ENCODE measurements around the gene VAV2.

Gene VAV2

DNA sequence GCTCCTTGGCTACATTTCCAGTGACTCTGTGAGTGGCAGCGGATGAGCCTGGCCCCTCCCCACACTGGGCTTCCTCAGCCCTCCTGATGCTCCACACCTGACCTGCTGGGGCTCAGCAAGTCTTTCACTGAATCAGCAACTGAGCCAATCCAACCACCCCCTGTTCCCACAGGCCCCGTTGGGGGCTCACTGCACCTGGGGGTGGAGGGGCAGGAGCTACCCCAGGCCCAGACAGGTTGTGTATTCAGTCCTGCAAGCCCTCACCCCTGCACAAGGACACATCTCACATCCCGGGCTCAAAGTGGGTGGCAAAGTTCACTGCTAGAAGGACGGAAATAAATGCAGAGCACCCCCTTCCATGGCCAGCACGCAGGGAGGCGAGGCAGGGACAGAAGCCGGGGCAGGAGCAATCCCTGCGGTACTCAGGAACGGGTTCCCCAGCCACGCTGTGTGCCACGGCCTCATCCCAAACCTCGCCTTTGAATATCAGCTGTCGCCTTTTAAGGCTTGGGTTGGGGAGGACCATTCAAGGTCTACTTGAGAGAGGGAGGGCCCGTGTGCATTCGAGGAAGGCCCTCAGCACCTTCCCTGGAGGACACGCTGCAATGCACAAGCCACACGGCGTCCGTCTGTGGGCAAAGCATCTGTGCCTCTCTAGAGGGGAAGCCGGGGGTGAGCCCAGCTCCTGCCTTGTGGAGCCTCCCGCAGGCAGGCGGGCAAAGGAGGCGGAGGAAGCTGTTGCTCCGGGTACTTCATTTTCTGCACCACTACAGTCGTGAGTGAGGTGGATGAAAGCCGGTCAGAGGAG is 179.0 kb downstream of the VAV2 start:
- DNase-seq (ENCODE audit: low spot score) = no peak

DNA sequence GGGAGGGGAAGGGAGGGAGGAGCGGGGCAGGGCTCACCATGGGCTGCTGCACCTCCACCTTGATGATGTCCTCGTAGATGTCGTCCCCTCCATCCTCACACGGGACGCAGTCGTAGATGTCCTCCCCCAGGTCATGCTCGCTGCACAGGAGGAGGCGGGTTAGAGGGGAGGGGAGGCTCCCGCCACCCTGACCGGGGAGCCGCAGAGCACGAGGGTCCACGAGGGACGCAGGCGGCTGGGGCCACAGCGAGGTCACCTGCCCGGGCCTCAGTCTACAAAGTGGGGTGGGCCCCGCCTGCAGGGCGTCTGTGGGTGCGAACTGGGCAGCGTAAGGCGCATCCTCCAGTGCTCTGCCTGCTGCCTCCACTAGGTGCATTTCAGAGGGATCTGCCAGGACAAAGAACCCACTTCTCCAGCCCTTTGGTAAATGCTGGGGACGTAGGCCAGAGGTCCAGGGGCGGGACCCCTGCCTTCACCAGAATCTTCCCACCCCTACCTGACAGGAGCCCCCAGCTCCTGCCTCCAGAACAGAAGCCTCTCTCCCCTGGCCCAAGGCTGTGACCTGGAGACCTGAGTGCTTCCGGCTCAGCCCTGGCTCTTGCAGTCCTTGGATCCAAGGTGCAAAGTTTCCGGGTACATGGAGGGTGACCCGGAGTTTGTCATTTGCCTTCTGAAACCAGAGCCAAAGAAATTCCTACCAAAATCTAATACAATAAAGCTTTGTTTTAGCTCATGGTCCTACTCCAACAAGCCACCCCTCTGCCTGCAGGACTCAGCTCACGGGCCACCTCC is 179.9 kb downstream of the VAV2 start:
- no peak for DNase-seq (ENCODE audit: low spot score)

DNA sequence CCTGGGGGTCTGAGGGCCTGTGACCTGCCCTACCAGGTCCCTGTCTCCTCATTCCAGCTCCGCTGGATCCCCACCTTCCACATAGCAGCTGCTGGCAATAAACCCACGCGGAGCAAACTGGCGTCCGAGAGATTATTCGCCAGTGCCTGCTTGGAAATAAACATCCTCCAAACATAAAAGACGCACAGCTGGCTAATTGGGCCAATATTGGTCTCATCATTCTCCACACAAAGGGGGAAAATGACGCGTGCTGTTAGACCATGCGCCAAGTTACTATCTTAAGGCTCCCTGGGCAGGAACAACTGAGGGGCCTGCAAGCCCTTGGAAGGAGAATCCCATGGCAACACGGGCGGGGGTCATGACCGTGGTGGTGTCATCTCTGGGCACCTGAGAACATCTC is 180.7 kb downstream of the VAV2 start:
- DNase-seq (ENCODE audit: low spot score) = no peak

DNA sequence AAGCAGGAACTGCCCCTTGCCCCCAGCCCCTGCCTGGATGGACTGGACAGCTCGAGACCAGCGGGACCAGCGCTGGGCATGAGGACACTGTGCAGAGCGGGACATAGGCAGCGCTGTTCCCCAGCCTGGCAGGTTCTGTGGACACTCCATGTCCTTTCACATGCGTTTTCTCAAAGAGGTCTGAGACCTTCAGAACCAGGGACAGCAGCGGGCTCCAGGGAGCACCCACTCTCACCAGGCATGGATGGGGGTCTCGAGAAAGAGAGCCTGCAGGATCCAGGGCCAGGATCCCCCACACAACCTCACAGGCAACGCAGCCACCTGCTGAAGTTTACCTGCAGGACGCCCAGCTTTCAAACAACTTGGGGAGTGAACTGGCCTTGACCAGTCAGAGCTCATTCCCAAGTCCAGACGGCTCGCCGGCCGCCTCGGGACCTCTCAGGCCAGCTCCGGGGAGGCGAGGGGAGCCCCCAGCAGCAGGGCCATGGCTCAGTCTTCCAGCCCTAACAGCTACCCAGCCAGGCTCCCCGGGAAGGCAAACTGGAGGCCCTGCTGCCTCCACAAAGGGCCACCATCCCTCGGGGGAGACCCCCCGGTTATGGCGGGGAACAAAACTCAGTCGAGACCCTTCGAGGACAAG is 181.4 kb downstream of the VAV2 start:
- no peak for DNase-seq (ENCODE audit: low spot score)

DNA sequence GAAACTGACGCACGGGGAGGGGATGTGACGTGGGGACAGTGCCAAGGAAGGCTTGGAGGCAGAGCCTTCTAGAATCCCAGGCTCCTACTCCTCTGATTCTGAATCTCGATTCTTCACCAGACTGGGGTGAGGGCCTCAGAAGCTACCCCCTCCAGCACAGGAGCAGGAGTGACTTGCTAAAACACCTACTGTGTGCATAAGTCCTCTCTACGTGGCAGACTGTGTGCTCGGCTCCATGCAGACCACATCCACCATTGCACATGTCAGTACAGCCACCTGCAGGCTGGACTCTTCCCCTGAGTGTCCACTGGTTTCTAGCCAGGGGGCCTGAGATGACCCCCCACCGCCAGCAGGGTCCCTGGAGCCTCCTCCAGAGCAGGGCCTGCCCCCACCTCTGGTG is 182.8 kb downstream of the VAV2 start:
- DNase-seq (ENCODE audit: low spot score) = no peak

DNA sequence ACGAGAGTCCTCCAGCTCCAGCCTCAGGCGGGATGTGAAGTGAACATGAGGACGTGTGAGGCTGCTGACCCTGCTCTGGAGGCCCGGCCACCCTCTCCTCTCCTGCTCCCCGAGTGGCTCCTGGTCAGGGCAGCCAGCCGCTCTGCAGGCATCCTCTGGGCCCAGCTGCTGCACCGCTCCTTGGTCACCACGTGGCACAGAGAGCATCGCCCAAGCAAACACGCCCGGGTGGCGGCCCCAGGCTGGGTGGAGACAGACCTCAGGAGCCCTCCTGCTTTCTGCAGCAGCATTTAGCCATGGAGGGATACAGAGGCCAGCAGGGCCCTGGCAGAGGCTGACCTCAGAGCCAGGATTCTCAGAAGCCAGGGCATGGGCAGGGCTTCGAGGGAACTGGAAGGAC is 184.3 kb downstream of the VAV2 start:
- DNase-seq (ENCODE audit: low spot score) = no peak

DNA sequence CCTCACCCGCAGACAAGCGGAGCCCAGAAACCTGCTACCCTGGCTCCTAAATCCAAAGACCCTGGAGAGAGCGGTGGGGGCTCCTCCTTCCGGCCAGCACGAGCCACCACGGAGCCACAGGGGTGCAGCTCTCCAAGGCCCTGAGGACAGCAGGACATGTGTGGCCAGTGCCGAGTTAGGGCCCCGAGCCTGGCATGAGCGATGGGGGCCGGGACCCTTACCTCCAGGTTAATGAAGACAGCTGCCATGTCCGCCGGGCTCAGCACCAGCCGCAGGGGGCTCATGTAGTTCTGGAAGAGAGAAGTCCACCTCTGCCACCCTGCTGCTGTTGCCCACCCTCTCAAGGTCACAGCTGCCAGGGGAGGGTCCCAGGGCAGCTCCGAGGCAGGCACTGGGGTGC is 185.1 kb downstream of the VAV2 start:
- no peak for DNase-seq (ENCODE audit: low spot score)

DNA sequence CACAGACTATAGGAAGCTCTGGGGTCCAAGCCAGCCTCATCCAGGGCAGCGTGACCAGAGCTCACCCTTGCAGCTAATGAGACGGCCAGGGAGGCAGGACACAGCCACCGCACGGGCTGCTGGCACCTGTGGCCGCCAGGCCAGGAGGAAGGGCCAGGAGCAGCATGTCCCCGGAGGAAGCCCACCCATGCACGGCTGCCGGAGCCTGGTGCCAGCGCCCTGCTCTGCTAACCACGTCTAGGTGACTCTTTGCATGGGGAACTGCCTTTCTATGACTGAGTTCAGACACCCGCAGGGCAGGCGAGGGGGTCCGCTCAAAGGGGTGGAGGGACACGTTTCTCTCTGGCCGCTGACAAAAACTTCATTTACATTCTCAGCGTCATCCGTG is 185.5 kb downstream of the VAV2 start:
- no peak for DNase-seq (ENCODE audit: low spot score)

DNA sequence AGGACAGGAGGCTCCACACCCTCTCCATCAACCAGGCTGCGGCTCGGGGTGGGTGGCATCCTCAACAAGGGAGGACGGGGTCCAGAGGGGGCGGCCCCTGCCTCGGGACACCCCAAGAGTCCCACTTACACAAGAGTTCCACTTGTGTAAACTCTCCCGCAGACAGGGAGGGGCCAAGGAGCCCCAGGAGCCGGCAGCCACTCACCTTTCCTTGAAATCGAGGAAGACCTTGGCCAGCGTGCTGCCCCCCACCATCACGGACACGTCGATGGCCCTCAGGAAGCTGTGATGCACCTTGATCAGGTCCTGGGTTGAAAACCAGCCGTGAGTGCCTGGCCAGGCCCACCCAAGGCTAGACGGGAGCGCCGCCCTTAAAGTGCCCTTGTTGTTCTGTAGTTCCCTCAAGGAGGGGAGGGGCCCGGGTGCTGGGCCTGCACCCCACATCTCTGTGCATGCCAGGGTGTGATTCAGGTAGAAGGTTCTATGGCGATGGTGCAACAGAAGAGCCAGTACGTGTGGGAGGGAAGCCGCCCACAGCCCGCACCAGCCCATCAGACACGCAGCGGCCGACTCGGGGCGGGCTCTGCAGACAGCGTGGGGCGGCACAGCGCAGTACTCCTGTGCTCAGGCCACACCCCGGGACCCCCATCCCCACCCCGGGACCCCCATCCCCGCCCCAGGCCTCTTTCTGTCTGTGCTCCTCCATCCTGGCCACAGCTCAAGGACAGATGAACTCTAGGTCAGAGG is 186.1 kb downstream of the VAV2 start:
- DNase-seq (ENCODE audit: low spot score) = no peak

DNA sequence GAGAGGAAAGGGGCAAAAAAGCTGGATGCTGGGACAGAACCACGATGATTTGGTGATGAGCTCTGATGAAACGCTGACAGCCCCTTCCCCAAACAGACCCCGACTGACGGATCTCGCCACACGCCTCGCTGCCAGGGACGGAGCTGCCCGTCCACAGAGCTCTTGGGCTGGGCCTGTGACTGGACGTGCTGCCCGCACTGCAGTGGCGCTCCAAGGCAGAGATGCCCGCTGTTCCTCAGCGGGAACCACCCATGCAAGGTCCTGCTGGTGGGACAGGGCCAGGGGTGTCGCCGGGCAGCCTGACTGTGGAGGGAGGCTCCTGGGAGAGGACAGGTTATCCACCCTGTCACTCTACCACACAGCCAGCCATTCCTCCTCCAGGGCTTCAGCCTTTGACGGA is 187.9 kb downstream of the VAV2 start:
- DNase-seq (ENCODE audit: low spot score) = no peak

DNA sequence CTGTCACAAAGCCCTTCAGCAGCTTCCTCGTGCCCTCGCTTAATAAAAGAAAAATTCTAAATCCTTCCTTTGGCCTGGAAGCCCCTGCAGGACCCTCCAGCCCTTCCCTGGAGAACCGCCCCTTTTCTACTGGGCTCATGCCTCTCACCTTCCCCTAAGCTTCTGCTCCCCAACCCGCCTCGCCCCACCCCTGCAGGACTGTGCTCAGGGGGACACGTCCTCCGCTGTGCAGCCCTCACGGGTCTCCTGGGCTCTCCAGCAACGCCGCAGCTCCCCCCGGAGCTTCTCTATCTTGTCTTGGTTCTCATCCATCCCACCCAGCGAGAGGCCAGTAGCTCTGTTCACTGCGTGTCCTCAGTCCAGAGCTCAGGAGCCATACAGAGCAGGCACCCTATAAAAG is 188.4 kb downstream of the VAV2 start:
- DNase-seq (ENCODE audit: low spot score) = no peak

DNA sequence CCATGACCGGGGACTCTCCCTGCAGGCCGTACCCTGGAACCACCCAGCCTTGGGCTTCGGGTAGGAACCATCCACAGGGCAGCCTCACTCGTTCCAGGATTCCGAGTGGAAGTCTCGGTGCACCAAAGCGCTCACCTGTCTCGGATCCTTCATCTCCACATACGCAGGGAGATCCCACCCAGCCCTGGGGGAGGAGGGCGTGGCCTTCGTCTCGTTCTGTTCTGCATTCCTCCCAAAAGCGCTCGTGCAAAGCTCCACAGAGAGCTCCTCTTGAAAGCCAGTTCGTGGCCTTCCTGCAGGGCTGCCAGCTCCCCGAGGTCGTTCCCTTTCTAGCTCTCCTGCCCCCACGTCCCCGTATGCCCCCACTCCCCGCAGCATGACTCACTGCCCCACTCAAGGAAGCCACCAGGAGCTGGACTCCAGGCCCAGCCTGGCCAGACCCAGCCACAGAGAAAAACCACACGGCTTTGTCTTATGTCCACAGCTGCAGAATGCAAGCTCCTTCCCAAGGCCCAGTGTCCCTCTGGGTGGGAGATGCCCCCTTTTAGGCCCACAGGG is 189.0 kb downstream of the VAV2 start:
- DNase-seq (ENCODE audit: low spot score) = no peak

DNA sequence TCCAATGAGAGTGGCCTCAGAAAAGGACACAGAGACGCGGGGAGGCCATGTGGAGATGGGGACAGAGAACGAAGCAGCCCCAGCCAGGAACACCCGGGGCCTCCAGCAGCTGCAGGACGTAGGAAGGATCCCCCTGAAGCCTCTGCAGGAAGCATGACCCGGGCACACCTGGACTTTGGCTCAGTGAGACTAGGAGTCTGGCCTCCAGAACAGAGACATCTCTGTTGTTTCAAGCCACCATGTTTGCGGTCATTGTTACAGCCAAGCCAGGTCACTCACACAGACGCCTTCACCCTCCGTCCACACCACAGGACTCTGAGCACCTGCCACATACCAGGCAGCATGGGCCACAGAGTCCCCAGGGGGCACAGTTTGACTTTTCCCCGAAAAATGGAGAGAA is 190.4 kb downstream of the VAV2 start:
- DNase-seq (ENCODE audit: low spot score) = no peak

DNA sequence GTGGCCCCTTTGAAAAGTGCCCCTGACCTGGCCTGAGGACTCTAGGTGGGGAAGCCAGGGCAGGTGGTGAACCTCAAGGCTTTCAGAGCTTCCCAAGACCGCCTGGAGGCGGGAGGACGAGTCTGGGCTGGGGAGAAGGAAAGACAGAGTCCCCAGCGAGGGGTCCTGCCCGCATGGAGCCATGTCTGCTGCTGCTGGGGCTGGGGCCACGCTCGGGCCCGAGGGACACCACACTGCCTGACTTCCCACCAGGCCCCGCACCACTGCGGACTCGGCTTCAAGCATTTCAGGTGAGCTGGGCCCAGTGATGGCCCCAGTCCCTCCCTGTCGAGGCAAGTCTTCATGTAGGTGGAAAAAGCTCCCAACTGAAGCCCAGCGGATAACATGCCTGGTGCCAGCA is 191.9 kb downstream of the VAV2 start:
- no peak for DNase-seq (ENCODE audit: low spot score)

DNA sequence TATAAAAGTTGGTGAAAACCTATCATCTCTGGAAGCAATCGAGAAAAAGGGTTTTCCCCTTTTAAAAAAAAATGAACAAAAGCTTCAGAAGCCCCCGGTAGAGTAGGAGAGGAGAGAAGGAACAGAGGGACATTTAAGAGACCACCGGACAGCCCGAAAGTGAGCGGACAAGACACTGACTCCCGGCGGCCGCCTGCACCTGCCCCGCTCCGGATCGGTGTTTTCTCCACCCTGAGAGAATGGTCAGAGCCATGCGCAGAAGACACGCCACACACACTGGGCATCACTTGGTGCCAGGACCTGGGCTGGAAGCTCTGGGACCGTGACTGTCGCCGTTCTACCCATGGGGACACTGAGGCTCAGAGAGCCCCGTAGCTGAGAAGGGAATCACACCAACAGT is 192.4 kb downstream of the VAV2 start:
- DNase-seq (ENCODE audit: low spot score) = no peak

DNA sequence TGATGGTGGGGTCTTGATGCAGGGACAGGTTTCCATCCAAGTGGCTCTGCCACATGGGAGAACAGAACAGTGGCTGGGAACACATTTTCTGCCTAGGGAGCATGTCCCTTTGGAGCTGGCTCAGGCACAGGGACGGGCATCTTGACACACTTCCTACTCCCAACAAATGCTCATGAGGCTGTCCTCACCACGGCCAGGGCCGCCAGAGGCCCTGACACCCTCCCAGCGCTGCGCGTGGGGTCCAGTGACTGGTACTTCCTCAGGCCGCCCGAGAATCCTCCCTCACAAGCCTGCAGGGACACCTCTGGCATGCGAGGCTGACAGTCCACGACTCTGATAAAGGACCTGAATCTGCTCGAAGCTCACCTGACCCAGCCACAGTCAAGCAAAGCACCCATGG is 193.0 kb downstream of the VAV2 start:
- DNase-seq (ENCODE audit: low spot score) = no peak

DNA sequence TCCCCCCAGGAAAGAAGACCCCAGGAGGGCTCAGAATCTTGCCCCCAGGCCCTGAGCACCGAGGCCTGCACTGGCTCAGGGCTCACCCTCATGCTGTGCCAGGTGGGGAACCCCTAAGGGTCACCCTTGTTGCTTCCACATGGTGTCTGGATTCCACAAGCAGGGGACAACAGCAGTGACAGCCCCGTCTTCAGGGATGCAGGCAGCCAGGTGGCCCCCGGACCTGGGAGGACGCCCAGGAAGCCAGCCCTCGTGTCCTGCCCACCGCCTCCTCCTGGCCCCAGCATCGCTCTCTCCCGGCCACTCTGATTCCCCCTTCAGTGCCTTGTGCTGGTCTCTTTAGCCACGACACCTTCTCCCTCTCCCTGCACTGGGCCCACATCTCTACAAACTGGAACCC is 194.0 kb downstream of the VAV2 start:
- no peak for DNase-seq (ENCODE audit: low spot score)

DNA sequence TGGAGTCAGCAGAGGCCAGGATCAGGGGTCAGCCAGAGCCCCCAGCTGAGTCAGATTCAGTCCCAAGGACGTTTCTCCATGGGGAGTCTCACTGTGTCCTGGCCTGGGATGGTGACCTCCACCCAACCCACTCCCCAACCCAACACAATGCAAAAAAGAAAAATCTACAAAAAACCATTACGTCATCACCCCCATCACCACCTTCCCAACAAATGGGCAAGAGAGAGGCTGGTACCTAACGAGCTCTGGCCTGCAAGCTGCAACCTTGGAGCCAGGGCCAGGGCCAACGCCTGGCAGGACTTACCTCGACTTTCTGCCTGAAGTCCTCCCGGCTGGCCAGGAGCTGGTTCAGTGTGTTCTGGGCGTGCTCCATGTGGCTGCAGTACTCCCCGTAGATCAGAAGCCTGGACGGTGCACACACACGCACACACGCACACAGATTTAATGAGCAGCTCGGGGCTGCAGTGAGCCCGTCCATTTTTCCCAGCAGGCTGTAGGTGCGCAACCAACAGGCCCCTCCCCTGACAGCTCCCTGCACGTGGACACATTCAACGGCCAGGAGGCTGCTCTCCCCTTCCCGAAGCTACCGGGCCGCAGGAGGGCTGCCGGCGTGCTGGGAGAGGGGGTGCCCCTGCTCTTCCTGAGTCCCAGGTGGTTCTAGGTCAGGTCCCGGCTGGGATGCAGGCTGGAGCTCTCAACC is 194.6 kb downstream of the VAV2 start:
- DNase-seq (ENCODE audit: low spot score) = no peak

DNA sequence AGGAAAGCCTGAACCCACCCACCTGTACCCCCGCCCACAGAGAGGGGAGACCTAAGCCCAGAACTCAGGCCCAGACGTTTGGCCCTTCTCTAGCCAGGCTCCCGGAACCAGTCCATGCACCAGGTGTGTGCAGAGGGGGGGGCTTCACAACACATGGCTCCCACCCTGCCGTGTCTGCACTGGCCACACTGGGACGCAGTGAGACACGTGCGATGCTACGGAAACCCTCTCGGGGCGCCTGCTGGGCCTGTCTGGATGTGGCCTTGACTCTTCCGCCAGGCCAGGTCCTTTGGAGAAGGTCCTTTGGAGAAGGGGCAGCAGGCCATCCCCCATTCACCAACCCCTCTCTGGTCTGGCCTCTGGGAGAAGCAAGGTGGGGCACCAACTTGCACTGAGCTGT is 195.6 kb downstream of the VAV2 start:
- DNase-seq (ENCODE audit: low spot score) = no peak

DNA sequence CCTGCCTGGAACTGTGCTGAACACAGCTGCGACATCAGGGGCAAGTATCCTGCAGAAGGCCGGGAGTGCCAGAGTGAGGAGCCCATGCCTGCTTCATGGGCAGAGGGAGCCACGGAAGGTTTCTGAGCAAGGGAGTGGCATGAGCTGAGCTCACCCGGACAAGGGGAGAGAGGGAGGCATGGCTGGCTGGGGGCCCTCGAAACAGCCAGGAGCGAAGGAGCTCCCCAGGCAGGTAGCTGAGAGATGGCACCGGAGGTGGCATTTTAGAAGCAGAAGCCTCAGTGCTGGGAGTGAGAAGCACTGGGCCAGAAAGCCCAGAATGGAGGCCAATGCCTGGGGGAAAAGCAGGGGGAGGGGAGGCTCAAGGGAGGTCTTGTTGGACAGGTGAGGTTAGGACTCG is 197.1 kb downstream of the VAV2 start:
- DNase-seq (ENCODE audit: low spot score) = no peak

DNA sequence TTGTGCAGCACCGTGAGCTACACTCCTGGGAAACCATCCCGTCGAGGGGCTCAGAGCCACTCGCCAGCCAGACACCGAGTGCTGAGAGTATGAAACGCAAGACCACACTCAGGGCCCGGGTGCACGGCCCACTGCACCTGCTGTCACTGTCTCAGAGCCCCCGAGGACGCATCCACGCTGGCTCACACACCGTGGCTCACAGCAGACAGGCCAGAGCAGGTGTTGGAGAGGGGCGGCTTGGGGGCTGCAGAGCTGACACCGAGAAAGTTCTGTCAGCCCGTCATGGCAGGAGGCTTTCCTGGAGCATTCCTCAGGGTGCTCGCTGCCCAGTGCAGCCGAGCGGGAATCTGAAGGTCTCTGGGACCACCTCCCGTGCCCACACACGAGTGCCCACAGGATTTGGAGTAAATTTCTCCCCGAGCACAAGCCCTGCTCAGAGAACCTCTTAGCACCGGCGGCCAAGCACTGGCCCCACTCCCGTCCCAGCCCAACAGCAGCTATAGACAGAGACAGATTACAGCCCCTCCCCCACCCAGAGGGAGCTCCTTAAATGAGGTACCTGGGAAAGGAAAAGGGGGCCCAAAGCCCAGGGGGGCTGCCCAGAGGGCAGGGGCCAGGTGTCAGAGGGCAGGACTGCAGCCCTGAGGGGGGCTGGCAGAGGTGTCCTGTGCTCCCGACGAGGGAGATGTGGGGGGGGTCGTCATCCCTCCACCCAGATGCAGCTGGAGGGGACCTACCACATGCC is 197.9 kb downstream of the VAV2 start:
- no peak for DNase-seq (ENCODE audit: low spot score)
